Neural cell (in vitro differentiated cells): ENCODE data around the gene GNG12. TPM values are rescaled to one million over a fixed set of nuclear protein-coding genes. Genes with fewer than 3 reads are reported as not detected.

Experiments
- H2AFZ ChIP-seq: fragments of 200-600, 300-800 bp; sonication (generic), shearing (Covaris generic); 2 replicates; pipeline ENCODE4 v1.6.0; 2014; ENCODE audit warnings: low read depth, mild to moderate bottlenecking, antibody characterized with exemption, low read length, moderate library complexity
- H3F3A ChIP-seq: fragments of 200-600 bp; shearing (Covaris generic); 2 replicates; pipeline ENCODE4 v1.6.1; 2016; ENCODE audit warnings: mild to moderate bottlenecking, moderate library complexity, mixed read lengths, antibody characterized with exemption, low read length; ENCODE audit not compliant: insufficient read depth, poor library complexity, severe bottlenecking
- H3K27ac ChIP-seq: fragments of 200-600, 300-800 bp; sonication (generic), shearing (Covaris generic); 2 replicates; pipeline ENCODE4 v1.5.1; 2014; ENCODE audit warnings: mild to moderate bottlenecking, low read length, moderate library complexity
- H3K27me3 ChIP-seq: fragments of 300-800, 200-600 bp; sonication (generic), shearing (Covaris generic); 2 replicates; pipeline ENCODE4 v1.6.0; 2014; ENCODE audit warnings: mild to moderate bottlenecking, low read depth, low read length, moderate library complexity; ENCODE audit not compliant: insufficient read depth
- H3K36me3 ChIP-seq: fragments of 300-800, 200-600 bp; sonication (generic), shearing (Covaris generic); 2 replicates; pipeline ENCODE4 v1.5.1; 2014; ENCODE audit warnings: mild to moderate bottlenecking, antibody characterized with exemption, low read length, moderate library complexity; ENCODE audit not compliant: insufficient read depth
- H3K4me2 ChIP-seq: fragments of 300-800, 200-600 bp; sonication (generic), shearing (Covaris generic); 2 replicates; pipeline ENCODE4 v1.6.0; 2014; ENCODE audit warnings: mild to moderate bottlenecking, low read length
- H3K4me3 ChIP-seq: fragments of 300-800, 200-600 bp; sonication (generic), shearing (Covaris generic); 2 replicates; pipeline ENCODE4 v1.5.1; 2014; ENCODE audit warnings: mild to moderate bottlenecking, low read length, moderate library complexity
- H3K79me2 ChIP-seq: fragments of 200-600 bp; shearing (Covaris generic); replicated peaks from 2 replicates; pipeline ENCODE4 v1.6.0; 2014; ENCODE audit warnings: mild to moderate bottlenecking, low read length, moderate library complexity; ENCODE audit not compliant: insufficient read depth
- H3K9ac ChIP-seq: fragments of 300-800, 200-600 bp; sonication (generic), shearing (Covaris generic); 2 replicates; pipeline ENCODE4 v1.6.1; 2016; ENCODE audit warnings: mild to moderate bottlenecking, low read length, mixed read lengths
- H3K9me2 ChIP-seq: fragments of 200-600 bp; shearing (Covaris generic); 2 replicates; pipeline ENCODE4 v1.6.1; 2016; ENCODE audit warnings: mild to moderate bottlenecking, low read length, mixed read lengths; ENCODE audit not compliant: insufficient read depth
- H3K9me3 ChIP-seq: fragments of 200-600, 300-800 bp; sonication (generic), shearing (Covaris generic); 2 replicates; pipeline ENCODE4 v1.6.1; 2016; ENCODE audit warnings: mild to moderate bottlenecking, mixed run types, low read length, moderate library complexity, mixed read lengths
- H4K20me1 ChIP-seq: fragments of 200-600 bp; shearing (Covaris generic); 2 replicates; pipeline ENCODE4 v1.6.1; 2016; ENCODE audit warnings: mild to moderate bottlenecking, mixed run types; ENCODE audit not compliant: insufficient read depth
- EP300 ChIP-seq: fragments of 450-650 bp; conservative IDR thresholded peaks from 2 replicates; pipeline ENCODE4 v1.6.1; 2014; ENCODE audit warnings: antibody characterized with exemption, mild to moderate bottlenecking, moderate library complexity; ENCODE audit not compliant: poor library complexity, severe bottlenecking
- EZH2 ChIP-seq: fragments of 200-600, 300-800 bp; shearing (Covaris generic), sonication (generic); IDR thresholded peaks from 2 replicates; pipeline ENCODE4 v1.6.1; 2014; ENCODE audit warnings: antibody characterized with exemption, low read length, borderline replicate concordance, mild to moderate bottlenecking; ENCODE audit not compliant: insufficient read depth, poor library complexity, severe bottlenecking
- MXI1 ChIP-seq: fragments of 450-650 bp; conservative IDR thresholded peaks from 2 replicates; pipeline ENCODE4 v1.6.1; 2014; ENCODE audit warnings: antibody characterized with exemption, mild to moderate bottlenecking; ENCODE audit not compliant: poor library complexity, severe bottlenecking
- POLR2AphosphoS5 ChIP-seq: IDR thresholded peaks from 2 replicates; pipeline ENCODE4 v1.6.1; 2012
- RAD21 ChIP-seq: fragments of 450-650 bp; conservative IDR thresholded peaks from 2 replicates; pipeline ENCODE4 v1.6.1; 2014; ENCODE audit warnings: antibody characterized with exemption, mild to moderate bottlenecking, moderate library complexity
- SMC3 ChIP-seq: fragments of 450-650 bp; conservative IDR thresholded peaks from 2 replicates; pipeline ENCODE4 v1.6.1; 2014; ENCODE audit warnings: antibody characterized with exemption, mild to moderate bottlenecking, moderate library complexity; ENCODE audit not compliant: poor library complexity
- TAF1 ChIP-seq: IDR thresholded peaks from 2 replicates; pipeline ENCODE4 v1.6.1; 2012; ENCODE audit warnings: low read depth
- polyA plus RNA-seq: library from polyadenylated mRNA; depleted of rRNA; stranded (reverse); fragments of >200 nt; gene quantifications from 2 replicates; pipeline ENCODE4 v1.2.3, GENCODE V29; 2014
- TF ChIP-seq, protein P1 (sequence below): fragments of 450-650 bp; IDR thresholded peaks from 2 replicates; pipeline ENCODE4 v1.5.1; 2014; ENCODE audit warnings: antibody characterized with exemption, mild to moderate bottlenecking, moderate library complexity; ENCODE audit not compliant: poor library complexity, severe bottlenecking
- TF ChIP-seq, protein P2 (sequence below): IDR thresholded peaks from 2 replicates; pipeline ENCODE4 v1.6.1; 2012; ENCODE audit warnings: borderline replicate concordance

Gene GNG12
- polyA plus RNA-seq, 1 donor from 2014 or later: 0.35 TPM

DNA sequence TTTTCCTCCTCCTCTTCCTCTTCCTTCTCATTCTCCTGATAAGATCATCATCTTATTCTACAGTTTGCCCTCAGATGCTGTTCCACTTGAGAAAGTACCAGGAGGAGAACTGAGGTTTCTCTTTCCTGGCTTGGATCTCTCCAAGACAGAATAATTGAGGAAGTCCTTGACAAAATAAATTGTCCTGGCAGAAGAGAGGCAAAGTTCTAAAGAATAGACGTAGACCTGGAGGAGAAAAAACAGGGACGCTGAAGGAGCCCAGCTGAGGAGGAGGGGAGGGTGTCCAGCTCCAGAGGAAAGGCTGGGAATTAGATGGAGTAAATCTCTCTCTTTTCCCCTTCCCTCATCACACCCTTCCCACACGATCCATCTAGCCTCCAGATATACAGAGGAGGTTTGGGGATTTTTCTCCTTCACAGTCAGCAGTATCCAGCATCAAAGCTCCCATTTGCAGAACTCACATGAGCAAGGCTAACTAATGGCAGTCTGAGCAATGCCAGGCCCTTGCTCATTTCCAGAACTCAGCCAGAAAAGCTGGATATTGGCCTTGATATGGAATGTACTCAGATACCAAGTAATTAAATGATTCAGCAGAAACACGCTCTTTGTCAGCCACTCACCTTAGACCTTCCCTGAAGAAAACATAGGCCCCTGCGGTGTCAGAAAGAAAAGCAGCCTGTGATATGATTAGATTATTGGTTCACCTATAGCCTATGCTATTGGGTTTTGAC is 5.1 kb upstream of the GNG12 start:
- Histone ChIP-seq H4K20me1 (no peaks in the 10 kb centered on the region), H3K9ac (no peak overlapping the region), H3K9me3 (no peaks in the 10 kb centered on the region), H3K79me2 (no peaks in the 10 kb centered on the region), H3K27ac (no peak overlapping the region), H3F3A (no peaks in the 10 kb centered on the region), H3K4me2 (no peak overlapping the region), H3K36me3 (no peaks in the 10 kb centered on the region), H2AFZ (no peak overlapping the region), H3K4me3 (no peak overlapping the region), H3K27me3 (peaks cover 27% of the 10 kb centered on the region), H3K9me2 (no peaks in the 10 kb centered on the region)
- TF ChIP-seq SMC3 (no peak), MXI1 (no peak), TAF1 (no peak), POLR2AphosphoS5 (no peak), EP300 (no peak)
- TF ChIP-seq, protein P1, sequence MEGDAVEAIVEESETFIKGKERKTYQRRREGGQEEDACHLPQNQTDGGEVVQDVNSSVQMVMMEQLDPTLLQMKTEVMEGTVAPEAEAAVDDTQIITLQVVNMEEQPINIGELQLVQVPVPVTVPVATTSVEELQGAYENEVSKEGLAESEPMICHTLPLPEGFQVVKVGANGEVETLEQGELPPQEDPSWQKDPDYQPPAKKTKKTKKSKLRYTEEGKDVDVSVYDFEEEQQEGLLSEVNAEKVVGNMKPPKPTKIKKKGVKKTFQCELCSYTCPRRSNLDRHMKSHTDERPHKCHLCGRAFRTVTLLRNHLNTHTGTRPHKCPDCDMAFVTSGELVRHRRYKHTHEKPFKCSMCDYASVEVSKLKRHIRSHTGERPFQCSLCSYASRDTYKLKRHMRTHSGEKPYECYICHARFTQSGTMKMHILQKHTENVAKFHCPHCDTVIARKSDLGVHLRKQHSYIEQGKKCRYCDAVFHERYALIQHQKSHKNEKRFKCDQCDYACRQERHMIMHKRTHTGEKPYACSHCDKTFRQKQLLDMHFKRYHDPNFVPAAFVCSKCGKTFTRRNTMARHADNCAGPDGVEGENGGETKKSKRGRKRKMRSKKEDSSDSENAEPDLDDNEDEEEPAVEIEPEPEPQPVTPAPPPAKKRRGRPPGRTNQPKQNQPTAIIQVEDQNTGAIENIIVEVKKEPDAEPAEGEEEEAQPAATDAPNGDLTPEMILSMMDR: no peak
- TF ChIP-seq, protein P2, sequence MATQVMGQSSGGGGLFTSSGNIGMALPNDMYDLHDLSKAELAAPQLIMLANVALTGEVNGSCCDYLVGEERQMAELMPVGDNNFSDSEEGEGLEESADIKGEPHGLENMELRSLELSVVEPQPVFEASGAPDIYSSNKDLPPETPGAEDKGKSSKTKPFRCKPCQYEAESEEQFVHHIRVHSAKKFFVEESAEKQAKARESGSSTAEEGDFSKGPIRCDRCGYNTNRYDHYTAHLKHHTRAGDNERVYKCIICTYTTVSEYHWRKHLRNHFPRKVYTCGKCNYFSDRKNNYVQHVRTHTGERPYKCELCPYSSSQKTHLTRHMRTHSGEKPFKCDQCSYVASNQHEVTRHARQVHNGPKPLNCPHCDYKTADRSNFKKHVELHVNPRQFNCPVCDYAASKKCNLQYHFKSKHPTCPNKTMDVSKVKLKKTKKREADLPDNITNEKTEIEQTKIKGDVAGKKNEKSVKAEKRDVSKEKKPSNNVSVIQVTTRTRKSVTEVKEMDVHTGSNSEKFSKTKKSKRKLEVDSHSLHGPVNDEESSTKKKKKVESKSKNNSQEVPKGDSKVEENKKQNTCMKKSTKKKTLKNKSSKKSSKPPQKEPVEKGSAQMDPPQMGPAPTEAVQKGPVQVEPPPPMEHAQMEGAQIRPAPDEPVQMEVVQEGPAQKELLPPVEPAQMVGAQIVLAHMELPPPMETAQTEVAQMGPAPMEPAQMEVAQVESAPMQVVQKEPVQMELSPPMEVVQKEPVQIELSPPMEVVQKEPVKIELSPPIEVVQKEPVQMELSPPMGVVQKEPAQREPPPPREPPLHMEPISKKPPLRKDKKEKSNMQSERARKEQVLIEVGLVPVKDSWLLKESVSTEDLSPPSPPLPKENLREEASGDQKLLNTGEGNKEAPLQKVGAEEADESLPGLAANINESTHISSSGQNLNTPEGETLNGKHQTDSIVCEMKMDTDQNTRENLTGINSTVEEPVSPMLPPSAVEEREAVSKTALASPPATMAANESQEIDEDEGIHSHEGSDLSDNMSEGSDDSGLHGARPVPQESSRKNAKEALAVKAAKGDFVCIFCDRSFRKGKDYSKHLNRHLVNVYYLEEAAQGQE: no peak

DNA sequence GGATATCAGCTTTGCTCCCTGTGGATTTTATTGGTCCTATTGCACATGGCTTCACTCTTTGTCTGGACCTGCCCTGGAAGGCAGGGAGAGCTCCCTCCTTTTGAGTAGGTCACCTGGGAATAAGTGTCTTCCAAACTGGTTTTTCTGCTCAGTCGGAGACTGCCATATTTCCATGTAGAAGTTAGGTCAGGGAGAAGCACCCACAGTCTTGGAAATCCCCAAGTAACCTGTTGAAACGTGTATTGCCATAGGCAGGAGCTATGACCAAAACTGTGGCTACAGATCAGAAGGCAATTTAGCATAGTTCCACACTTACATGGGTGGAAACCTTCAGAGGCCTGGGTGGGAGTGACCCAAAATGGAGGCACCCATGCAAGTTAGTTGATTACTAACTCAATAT is 3.5 kb upstream of the GNG12 start:
- TF ChIP-seq, protein P1: no peak
- TF ChIP-seq EZH2: no peak
- TF ChIP-seq MXI1: no peak
- no peak for TF ChIP-seq RAD21
- TF ChIP-seq, protein P2: no peak
- TF ChIP-seq EP300: no peak
- no peak for TF ChIP-seq POLR2AphosphoS5
- TF ChIP-seq TAF1: no peak
- TF ChIP-seq SMC3: no peak
- no peaks in the 10 kb centered on the region for H4K20me1 ChIP-seq
- no peaks in the 10 kb centered on the region for H3K79me2 ChIP-seq
- H2AFZ ChIP-seq: no peak overlapping the region
- H3K4me2 ChIP-seq: no peak overlapping the region
- H3K36me3 ChIP-seq: no peaks in the 10 kb centered on the region
- peaks cover 43% of the 10 kb centered on the region for H3K27me3 ChIP-seq
- no peak overlapping the region for H3K4me3 ChIP-seq
- no peak overlapping the region for H3K27ac ChIP-seq
- H3F3A ChIP-seq: no peaks in the 10 kb centered on the region
- no peaks in the 10 kb centered on the region for H3K9me3 ChIP-seq
- no peaks in the 10 kb centered on the region for H3K9me2 ChIP-seq
- no peak overlapping the region for H3K9ac ChIP-seq
